ENCODE measurements around the gene NYNRIN. TPM values are rescaled to one million over a fixed set of nuclear protein-coding genes. Genes with fewer than 3 reads are reported as not detected.
A peak's percentile ranks its signal among the peaks of the same experiment; 100 is the strongest.

Gene NYNRIN
- total RNA-seq, 4 donors from 2014 or later, result 18.5 to 43.6 (median 29.8) TPM

GRCh38 chr14:24430143-24430681 lies 31.4 kb downstream of the NYNRIN start:
- H3K27me3 ChIP-seq, result no peaks in the 10 kb centered on the region
- peak; percentile 87 for DNase-seq (ENCODE audit: low spot score in 2 of 2)
- WGBS, result 0% methylated on average over 8 of the region's 28 CpGs
- H3K4me3 ChIP-seq, result peak overlapping the region; percentile 87
- no peaks in the 10 kb centered on the region for H3K9me3 ChIP-seq
- TF ChIP-seq POLR2A (IDR thresholded peaks at IDR 0.05), result no peak
- no peak for TF ChIP-seq POLR2AphosphoS5 (IDR thresholded peaks at IDR 0.05)
- TF ChIP-seq CTCF (IDR thresholded peaks at IDR 0.05), result no peak
- TF ChIP-seq EP300 (IDR thresholded peaks at IDR 0.05), result no peak
- peaks cover 29% of the 10 kb centered on the region for H3K36me3 ChIP-seq
- peak overlapping the region; percentile 97 for H3K27ac ChIP-seq
- H3K4me1 ChIP-seq, result peaks cover 70% of the 10 kb centered on the region

- Histone ChIP-seq H3K4me3 (peak overlapping the region; percentile 87), H3K4me1 (peaks cover 68% of the 10 kb centered on the region), H3K9me3 (no peaks in the 10 kb centered on the region), H3K36me3 (peaks cover 34% of the 10 kb centered on the region), H3K27ac (peak overlapping the region; percentile 97), H3K27me3 (no peaks in the 10 kb centered on the region)
- TF ChIP-seq CTCF (IDR thresholded peaks at IDR 0.05) (no peak), EP300 (IDR thresholded peaks at IDR 0.05) (no peak), POLR2AphosphoS5 (IDR thresholded peaks at IDR 0.05) (no peak), POLR2A (IDR thresholded peaks at IDR 0.05) (no peak)
- DNase-seq (ENCODE audit: low spot score in 2 of 2), result peak in 1 of 2 donors; percentile 72
- 5% methylated on average over 12 of the region's 19 CpGs for WGBS
Measured at GRCh38 chr14:24430682-24431568, 32.1 kb downstream of the NYNRIN start.

- Histone ChIP-seq H3K9me3 (no peaks in the 10 kb centered on the region), H3K4me1 (peaks cover 69% of the 10 kb centered on the region), H3K27ac (peak overlapping the region; percentile 97), H3K4me3 (peak overlapping the region; percentile 87), H3K27me3 (no peaks in the 10 kb centered on the region), H3K36me3 (peaks cover 38% of the 10 kb centered on the region)
- DNase-seq (ENCODE audit: low spot score in 2 of 2), result peak; percentile 93 to 95
- 18% methylated on average over 9 of the region's 15 CpGs for WGBS
- TF ChIP-seq EP300 (IDR thresholded peaks at IDR 0.05) (no peak), CTCF (IDR thresholded peaks at IDR 0.05) (peak; percentile 87 to 91), POLR2A (IDR thresholded peaks at IDR 0.05) (no peak), POLR2AphosphoS5 (IDR thresholded peaks at IDR 0.05) (peak in 1 of 3 donors; percentile 57)
Measured at GRCh38 chr14:24431569-24432258, 32.9 kb downstream of the NYNRIN start.

- TF ChIP-seq CTCF (IDR thresholded peaks at IDR 0.05), result no peak
- no peaks in the 10 kb centered on the region for H3K9me3 ChIP-seq
- DNase-seq (ENCODE audit: low spot score in 2 of 2), result peak in 1 of 2 donors; percentile 78
- WGBS, result 68% methylated on average over 18 of the region's 24 CpGs
- H3K27ac ChIP-seq, result no peak overlapping the region
- peaks cover 44% of the 10 kb centered on the region for H3K36me3 ChIP-seq
- H3K27me3 ChIP-seq, result no peaks in the 10 kb centered on the region
- peaks cover 68% of the 10 kb centered on the region for H3K4me1 ChIP-seq
- H3K4me3 ChIP-seq, result peak overlapping the region; percentile 87
Measured at GRCh38 chr14:24432259-24433131, 33.7 kb downstream of the NYNRIN start.
